Midbrain (tissue), 1 donor: ENCODE data around the gene CDK5R1.
"Not testable (repeated sequence)": the region's sequence is repeated elsewhere in the genome, so short reads cannot be mapped to it uniquely, and the experiment has no call there.

Experiments
- DNase-seq: peaks from one replicate; lab custom pipeline; 2025; lab: John Stamatoyannopoulos, UW

Gene CDK5R1

DNA sequence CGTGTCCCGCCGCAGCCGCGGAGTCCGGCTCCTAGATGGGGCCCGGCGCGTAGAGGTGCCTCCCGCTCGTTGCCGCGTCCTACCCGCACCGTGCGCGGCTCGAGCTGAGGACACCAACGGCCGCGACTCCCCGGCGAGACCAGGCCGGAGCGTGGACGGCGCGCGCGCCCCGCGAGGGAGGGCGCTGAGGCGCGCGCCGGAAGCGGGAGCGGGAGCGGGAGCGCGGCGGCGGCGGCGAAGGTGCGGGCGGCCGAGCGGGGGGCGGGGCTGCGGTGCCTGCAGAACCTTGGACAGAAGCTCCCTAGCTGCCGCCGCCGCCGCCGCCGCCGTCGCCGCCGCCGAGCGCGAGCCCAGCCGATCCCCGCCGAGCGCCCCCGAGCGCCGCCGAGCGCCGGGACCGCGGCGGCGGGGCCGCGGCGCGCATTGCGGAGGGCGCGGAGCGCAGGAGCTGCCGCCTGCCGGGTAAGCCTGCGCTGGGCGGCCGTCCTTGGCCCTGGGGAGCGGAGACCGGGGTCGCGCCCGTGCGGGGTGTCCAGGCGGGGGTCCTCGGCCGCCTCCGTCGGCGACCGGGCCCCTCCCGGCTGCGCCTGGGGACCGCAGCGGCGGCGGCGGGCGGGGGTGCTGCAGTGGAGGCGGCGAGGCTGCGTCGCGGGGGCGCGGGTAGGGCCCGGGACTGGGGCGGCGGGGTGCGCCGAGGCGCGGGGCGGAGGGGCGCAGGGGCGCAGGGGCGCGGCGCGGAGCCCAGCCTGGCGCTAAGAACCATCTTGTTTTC, at the start of gene CDK5R1:
CDK5R1 (plus strand) TSS at position 293 of the 772 bp plus-strand sequence. CDS start 628 bp downstream, outside the sequence.
- DNase-seq: peak; percentile 76

DNA sequence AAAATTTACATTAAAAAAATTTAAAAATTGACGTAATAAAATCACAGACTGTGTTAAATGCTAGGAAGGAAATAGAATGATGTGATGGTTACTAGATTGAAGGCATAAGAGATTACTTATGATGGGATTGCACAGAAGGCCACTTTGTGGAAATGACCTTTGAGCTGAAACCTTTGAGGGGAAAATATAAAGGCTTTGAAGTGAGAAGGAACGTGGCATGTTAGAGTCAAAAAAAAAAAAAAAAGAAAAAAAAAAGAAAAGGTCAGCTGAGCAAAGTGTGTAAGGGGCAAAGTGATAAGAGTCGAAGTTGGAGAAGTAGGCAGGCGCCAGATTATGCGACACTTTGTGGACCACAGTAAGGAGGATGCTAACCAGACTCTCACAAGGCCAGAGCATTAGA, 46.1 kb upstream of the CDK5R1 start:
- DNase-seq: no peak

DNA sequence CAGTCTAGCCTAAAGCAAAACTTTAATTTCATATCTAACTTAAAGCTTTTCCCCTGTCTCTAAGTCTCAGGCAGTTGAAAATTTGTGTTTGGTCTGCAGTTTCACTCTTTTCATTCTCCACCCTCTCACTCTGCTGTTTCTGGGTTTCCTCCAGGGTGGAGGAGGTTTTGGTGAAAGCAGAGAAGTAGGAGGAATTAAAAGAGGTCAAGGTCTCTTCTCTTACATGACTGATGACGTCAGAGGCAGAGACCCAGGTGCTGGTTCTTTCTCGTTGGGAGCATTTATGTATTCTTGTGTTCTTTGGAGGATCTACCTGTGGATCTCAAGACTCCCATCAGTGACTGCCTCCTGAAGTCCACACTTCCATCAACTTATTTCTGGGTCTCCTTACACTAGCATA, 44.9 kb upstream of the CDK5R1 start:
- no peak for DNase-seq

DNA sequence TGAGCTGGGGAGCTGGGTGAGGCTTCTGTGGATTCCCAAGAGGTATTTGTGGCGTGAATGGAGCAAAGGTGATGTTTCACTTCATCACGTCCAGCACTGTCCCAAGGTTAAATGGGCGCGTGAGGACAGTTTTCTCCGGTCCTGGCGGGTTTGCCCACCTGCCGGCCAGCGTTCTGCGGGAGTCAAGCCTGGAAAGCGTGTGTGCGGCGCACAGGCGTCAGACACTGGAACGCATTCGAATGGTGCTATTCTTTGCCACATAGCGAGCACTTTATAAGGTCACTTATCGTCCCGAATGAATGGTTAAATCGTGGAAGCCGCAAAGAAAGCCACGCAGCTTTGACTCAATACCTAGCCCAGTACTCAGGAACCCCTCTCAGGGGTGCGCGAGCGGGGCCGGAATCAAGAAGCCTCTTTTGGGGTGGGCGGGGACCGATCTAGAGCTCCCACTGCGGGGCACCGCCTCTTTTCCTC, 42.9 kb upstream of the CDK5R1 start:
- DNase-seq: no peak

DNA sequence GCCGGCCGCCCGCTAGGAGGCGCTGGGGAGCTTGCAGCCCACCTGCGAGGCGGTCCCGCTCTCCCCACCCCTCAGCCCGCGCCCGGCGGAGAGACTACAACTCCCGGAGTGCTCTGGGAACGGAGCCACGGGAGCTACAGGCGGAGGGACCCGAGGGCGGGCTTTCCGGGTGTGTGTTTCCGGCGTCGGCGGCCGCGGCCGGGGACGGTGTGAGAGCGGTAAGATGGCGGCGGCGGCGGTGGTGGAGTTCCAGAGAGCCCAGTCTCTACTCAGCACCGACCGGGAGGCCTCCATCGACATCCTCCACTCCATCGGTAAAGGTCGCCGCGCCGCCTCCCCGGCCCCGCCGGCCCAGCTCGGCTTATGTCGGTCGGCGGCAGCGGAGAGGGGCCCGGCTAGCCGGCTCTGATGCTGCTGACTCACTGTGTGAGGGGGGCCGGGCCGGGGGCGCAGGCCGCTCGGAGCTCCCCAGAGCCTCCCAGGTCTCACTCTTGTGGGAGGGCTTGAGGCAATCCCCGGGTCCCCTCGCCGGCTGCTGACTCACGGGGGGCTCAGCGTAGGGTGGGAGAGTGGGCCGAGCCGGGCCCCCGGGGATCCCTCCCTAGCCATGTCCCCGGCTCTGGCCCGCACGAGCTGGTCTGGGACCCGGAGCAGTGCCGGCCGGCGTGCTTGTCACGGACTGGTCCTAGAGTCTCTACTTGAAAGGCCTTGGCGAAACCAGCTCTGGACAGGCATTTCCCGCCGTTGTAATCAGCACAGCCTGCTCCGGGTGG, 42.3 kb upstream of the CDK5R1 start, which contains the start of gene PSMD11:
PSMD11 (plus strand) TSS at position 210 of the 773 bp plus-strand sequence; CDS start at position 224, 14 bp downstream.
- peak; percentile 94 for DNase-seq

DNA sequence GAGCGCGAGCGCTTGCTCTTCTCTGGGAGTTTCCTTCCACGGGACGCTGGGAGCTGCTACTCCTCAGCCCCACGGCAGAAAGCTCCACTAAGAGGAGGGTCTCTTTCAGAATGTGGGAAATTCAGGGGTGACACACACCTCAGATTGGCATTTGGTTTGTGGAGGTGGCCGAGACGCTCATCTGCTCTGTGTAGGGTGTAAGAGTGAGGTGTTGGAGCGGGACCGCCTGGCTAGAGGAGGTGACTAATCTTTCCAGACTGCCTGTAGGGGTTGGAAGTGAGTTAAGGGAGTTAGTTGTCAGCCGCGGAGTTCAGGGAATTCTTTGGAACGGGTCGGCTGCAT, 41.7 kb upstream of the CDK5R1 start:
- DNase-seq: no peak

DNA sequence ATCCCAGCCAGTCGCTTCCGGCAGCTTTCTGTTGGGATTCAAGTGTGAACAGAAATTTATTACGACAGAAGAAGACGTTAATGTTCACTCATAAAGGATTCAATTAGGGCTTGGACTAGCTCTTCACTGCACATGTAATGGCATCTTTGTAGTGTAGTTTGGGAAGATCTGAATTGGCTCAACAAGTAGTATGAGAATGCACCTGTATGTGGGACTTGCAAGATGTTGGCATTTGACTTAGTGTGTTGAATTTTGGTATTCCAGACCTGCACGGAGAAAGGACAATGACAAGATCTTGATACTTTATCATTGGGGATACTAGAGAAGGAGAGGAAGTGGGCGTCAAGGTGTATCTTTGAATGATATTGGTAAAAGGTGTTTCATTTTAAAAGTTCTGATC, 41.3 kb upstream of the CDK5R1 start:
- DNase-seq: no peak

DNA sequence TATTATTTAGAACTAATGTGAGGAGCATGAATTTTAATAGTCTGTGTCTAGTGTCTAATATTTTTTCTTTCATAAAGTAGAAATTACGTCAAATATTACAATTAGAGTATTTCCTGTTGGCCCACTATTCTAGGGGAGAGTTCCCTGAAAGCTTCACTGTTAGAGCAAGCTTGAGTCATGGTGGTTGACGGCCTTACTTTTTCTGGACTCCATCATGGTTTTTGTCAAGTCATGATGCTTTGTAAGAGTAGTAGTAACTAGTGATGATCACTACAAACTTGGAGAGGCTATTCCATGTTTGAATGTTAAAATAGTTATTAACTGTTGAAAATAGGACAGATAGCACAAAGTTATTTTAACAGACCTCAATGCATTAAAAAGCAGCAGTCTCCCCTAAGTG, 40.8 kb upstream of the CDK5R1 start:
- no peak for DNase-seq

DNA sequence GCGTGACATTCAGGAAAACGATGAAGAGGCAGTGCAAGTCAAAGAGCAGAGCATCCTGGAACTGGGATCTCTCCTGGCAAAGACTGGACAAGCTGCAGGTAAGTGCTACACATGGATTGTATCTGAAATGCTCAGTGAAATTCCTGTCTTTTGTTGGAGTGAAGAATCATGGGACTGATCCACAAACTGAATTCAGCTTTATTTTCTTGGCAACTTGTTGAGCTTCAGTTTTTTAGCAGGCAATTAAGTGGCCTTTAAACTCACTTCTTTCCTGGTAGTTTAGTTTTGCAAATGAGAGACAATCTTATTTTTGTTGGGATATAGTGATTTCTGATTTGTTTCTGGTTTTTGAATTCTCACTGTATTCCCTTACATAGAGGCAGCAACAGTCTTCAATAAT, 39.8 kb upstream of the CDK5R1 start:
- no peak for DNase-seq

DNA sequence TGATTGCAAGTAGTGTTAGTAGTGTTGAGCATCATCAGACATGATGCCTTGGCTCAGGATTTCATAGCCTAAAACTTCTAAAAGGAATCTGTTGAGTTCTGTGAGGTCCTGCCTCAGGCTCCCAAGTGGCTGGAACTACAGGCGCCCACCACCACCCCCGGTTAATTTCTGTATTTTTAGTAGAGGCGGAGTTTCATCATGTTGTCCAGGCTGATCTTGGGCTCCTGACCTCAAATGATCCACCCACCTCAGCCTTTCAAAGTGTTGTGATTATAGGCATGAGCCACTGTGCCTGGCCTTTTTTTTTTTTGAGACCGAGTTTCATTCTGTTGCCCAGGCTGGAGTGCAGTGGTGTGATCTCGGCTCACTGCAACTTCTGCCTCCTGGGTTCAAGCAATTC, 36.8 kb upstream of the CDK5R1 start:
- DNase-seq: no peak

DNA sequence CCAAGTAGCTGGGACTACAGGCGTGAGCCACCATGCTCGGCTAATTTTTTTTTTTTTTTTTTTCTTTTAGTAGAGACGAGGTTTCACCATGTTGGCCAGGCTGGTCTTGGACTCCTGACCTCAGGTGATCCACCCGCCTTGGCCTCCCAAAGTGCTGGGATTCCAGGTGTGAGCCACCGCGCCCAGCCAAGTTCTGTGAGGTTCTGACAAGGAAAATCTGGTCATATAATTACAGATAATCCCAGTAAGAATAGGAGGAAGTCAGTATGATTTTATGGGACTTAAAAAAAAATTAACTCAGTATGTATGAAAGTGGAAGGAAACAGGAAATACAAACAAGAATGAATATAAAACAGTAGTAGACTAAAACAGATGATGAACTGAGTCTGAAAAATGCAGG, 36.4 kb upstream of the CDK5R1 start:
- not testable (repeated sequence) for DNase-seq

DNA sequence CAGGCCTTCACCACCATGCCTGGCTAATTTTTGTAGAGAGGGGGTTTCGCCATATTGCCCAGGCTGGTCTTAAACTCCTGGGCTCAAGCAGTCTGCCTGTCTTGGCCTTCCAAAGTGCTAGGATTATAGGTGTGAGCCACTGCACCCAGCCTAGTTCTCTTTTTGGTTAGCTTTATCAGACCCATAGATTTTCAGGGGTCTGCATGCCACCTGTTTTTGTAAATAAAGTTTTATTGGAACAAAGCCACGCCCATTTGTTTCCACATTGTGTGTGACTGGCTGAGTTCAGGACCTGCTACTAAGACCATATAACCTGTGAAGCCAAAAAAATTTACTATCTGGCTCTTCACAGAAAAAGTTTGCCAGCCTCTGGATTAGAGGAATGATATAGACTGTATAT, 34.9 kb upstream of the CDK5R1 start:
- no peak for DNase-seq

DNA sequence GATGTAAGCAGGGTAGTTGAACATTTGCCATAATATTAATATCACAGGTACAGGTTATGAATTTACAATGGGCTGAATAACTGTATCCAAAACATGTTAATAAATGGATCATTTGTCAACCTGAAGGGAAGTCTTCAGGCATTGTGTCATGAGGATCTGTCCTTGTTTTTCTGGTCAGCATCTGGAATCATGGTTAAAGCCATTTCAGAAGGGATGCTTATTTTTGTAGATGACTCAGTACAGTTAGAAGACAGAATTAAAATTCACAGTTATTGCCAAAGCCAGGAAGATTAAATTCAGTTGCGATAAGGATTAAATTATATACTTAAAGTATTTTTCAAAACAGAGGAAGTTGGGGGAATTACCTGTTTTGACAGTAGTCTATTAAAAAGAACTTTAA, 34.5 kb upstream of the CDK5R1 start:
- DNase-seq: no peak

DNA sequence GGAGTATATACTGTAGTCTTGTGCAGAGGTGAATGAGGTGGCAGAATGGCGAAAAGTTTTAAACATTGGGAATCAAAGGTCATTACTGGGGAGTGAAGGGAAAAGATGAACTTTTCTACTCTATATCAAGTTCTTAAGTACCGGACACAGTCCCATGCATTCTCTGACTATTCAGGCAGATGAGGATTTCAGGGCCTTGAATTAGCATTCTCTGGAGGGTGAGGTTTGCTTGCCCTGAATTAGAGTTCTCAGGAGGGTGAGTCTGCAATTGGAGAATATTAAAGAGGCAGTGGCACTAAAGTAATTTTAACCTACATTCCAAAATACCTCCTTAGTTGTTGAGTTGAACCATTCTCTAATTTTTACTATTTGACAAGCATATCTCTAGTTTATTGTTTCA, 33.4 kb upstream of the CDK5R1 start:
- DNase-seq: no peak

DNA sequence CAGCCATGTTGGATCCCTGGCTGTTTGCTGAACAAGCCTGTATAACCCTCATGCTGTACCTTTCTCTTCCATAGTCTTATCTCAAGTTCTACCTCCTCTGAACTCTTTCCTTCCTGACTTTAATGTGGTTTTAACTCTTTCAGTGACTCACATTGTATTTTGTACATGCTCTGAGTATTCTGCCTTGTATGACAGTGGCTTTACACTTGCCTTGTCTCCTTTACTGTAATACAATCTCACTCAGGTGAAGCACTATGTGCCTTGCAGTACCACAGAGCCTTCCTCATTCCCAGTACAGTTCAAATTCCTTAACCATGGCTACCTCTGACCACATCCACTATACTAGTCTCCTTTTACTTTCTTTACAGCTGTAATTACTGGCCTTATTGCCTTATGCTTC, 28.4 kb upstream of the CDK5R1 start:
- DNase-seq: no peak

DNA sequence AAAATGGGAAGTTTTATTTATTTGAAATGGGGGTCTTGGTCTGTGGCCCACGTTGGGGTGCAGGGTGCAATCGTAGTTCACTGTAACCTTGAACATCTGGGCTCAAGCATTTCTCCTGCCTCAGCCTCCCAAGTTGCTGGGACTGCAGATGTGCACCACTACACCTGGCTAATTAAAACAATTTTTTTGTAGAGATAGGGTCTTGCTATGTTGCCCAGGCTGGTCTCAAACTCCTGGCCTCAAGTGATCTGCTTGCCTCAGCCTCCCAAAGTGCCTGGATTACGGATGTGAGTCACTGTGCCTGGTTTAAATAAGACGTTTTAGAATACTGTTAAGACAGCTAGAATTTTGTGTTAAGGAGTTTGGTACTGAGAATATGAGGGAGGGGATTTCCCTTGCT, 26.7 kb upstream of the CDK5R1 start:
- no peak for DNase-seq

DNA sequence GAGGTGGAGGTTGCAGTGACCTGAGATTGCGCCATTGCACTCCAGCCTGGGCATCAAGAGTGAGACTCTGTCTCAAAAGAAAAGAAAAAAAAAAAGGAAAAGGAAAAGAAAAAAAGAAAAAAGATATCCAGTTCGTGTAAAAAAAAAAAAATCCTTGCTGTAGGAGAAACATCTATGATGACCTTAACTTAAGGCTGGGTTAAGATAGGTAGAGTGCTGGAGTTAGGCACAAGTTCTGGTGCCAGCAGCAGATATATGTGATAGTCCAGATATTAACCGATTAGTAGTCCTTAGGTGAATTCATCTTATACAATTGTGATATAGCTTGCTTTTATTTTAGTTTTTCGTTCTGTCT, 25.3 kb upstream of the CDK5R1 start:
- no peak for DNase-seq

DNA sequence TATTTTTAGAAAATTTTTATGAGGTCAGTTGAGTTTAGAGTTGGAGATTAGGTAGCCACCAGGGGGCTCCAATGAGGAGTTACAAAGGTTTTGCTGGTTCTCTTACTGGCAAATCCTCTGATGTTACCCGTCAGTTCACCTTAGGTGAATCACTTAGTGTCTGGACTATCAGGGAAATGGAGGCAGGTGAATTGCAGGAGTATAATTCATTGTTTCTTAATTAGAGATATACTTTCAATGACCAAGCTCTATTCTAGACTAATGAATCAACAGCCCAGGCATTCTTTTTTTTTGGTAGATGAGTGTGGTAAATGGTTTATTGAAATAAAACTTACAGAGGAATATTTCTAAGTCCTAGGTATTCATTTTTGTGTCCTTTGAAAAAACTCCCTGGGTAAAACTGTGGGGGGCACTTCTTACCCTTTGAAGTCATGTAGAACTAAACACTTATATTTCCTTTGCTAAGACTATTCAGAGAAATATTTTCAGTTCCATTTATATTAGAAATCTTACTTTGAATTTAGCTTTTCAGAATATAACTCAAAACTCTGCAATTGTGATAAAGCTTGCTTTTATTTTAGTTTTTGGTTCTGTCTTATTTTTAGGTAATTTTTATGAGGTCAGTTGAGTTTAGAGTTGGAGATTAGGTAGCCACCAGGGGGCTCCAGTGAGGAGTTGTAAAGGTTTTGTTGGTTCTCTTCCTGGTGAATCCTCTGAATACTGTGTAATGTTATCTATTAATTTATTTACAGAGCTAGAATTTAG, 24.8 kb upstream of the CDK5R1 start:
- peak; percentile 34 for DNase-seq

DNA sequence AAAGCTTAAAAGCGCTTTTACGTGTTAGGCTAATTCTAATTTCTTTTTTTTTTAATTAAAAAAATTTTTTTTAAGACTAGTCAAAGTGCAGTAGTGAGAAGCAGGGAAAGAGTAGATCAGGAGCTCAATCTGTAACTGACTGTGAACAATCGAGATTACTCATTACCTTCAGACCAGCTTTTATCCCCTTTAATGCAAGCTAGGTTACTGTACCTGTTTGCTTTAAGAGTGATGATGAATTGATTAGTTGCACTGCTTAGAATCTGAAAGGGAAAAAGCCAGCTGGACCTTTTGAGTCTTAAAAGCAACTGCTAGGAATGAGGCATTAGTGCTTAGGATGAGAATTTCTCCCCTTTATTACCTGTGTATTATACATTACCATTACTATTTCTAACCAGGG, 23.5 kb upstream of the CDK5R1 start:
- no peak for DNase-seq

DNA sequence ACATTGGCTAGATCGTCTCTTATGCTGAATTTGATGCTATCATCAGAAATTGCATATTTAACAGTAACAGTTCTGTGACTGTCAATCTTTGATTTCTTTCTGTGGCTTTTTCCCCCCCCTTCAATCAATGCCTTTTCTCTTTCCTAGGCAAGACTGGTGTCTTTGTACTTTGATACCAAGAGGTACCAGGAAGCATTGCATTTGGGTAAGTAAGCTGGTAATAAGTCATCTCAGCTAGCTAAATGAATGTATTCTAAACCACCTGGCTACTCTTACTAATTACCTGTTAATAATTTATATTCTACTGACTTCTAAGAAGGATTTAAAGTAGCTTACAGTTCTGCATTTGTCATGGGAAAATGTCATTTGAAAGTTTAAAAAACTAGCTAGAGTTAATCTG, 22.4 kb upstream of the CDK5R1 start:
- DNase-seq: no peak

DNA sequence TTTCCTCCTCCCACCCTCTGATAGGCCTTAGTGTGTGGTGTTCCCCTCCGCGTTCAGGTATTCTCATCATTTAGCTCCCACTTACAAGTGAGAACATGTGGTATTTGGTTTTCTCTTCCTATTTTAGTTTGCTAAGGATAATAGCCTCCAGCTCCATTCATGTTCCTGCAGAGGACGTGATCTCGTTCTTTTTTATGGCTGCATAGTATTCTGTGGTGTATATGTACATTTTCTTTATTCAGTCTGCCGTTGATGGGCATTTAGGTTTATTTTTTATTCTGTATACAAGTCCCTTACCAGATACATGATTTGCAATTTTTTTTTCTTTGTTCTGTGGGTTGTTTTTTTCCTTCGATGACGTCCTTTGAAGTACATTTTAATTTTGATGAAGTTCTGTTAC, 18.8 kb upstream of the CDK5R1 start:
- no peak for DNase-seq

DNA sequence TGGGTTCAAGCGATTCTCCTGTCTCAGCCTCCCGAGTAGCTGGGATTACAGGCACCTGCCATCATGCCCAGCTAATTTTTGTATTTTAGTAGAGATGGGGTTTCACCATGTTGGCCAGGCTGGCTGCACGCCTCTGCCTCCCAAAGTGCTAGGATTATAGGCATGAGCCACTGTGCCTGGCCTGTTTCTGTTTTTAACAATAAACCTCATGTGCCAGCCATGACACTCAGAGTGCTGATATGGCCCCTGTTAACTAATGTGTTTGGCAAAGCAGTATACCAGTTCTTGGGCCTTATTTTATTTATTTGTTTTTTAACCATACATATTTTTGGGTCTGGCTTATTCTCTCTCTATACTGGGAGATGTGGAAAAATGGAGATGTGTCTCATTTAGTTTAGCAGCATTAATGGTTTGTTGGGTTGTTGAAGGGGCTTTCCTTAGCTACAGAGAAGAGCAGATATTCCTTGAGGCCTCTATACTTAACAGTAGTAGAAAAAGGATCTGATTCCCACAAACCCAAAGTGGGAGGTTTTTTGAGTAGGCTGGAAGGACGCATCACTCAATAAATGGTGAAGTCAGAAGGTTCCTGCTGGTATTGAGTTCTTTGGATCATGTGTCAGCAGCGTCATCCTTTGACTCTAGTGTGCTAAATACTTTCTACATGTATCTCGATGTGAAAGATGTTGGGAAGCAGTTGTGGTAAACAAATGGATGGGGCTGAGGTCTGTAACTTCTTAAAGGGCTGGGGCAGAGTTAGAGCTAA, 16.2 kb upstream of the CDK5R1 start:
- DNase-seq: no peak
